Fibroblast of lung (primary cell): ENCODE results near the gene ARSA. TPM values are rescaled to one million over a fixed set of nuclear protein-coding genes. Genes with fewer than 3 reads are reported as not detected.
"Not testable (repeated sequence)": the region's sequence is repeated elsewhere in the genome, so short reads cannot be mapped to it uniquely, and the experiment has no call there.

ENCODE experiments used
- DNase-seq, 2 donors: peaks; one replicate each; pipeline versions ENCODE4 v3.0.0 to v3.0.0-alpha.2; 2010; ENCODE audit warnings: low read depth in 2 of 2
- H2AFZ ChIP-seq: 2 replicates; pipeline ENCODE4 v1.5.1; 2012; ENCODE audit warnings: low read length, control low read depth, inconsistent platforms
- H3K27ac ChIP-seq: 2 replicates; pipeline ENCODE4 v1.5.1; 2011; ENCODE audit warnings: low read length, control low read depth; ENCODE audit not compliant: insufficient read depth
- H3K27me3 ChIP-seq: 2 replicates; pipeline ENCODE4 v1.5.1; 2011; ENCODE audit warnings: mild to moderate bottlenecking, low read length; ENCODE audit not compliant: control insufficient read depth, insufficient read depth
- H3K36me3 ChIP-seq: 2 replicates; pipeline ENCODE4 v1.5.1; 2011; ENCODE audit warnings: low read length; ENCODE audit not compliant: control insufficient read depth, insufficient read depth
- H3K4me1 ChIP-seq: 2 replicates; pipeline ENCODE4 v1.5.1; 2011; ENCODE audit warnings: low read length; ENCODE audit not compliant: control insufficient read depth, insufficient read depth; ENCODE audit errors: extremely low read depth
- H3K4me2 ChIP-seq: 2 replicates; pipeline ENCODE4 v1.5.1; 2011; ENCODE audit warnings: low read length, control low read depth; ENCODE audit not compliant: insufficient read depth; ENCODE audit errors: extremely low read depth
- H3K4me3 ChIP-seq, 4 experiments: fragments of 200-600 bp in 1 of 4; sonication (generic) in 1 of 4; replicated peaks in 1 of 4; 2 replicates each; pipeline ENCODE4 v1.5.1; 2011 to 2016; ENCODE audit warnings: low read length in 4 of 4, low read depth in 3 of 4, mild to moderate bottlenecking in 3 of 4, control low read depth in 2 of 4, inconsistent platforms in 1 of 4, mixed read lengths in 1 of 4; ENCODE audit not compliant: insufficient read depth in 1 of 4; ENCODE audit errors: control extremely low read depth in 1 of 4
- H3K79me2 ChIP-seq: 2 replicates; pipeline ENCODE4 v1.5.1; 2012; ENCODE audit warnings: mild to moderate bottlenecking, low read length, inconsistent platforms; ENCODE audit not compliant: control insufficient read depth, insufficient read depth
- H3K9ac ChIP-seq: 2 replicates; pipeline ENCODE4 v1.5.1; 2011; ENCODE audit warnings: mild to moderate bottlenecking, low read length, control low read depth; ENCODE audit not compliant: insufficient read depth
- H3K9me3 ChIP-seq: 2 replicates; pipeline ENCODE4 v1.5.1; 2012; ENCODE audit warnings: low read depth, low read length; ENCODE audit not compliant: control insufficient read depth, insufficient read depth
- H4K20me1 ChIP-seq: 2 replicates; pipeline ENCODE4 v1.5.1; 2011; ENCODE audit warnings: low read length; ENCODE audit not compliant: control insufficient read depth, insufficient read depth; ENCODE audit errors: extremely low read depth
- CTCF ChIP-seq, 2 donors: IDR thresholded peaks in 1 of 2; conservative IDR thresholded peaks in 1 of 2; 1 replicate in 1 of 2; 2 replicates in 1 of 2; pipeline ENCODE4 v1.5.1; 2011 to 2012; ENCODE audit warnings: low read length in 2 of 2, control low read depth in 1 of 2, inconsistent platforms in 1 of 2, low read depth in 1 of 2, mild to moderate bottlenecking in 1 of 2
- EZH2 ChIP-seq: IDR thresholded peaks from 2 replicates; pipeline ENCODE4 v1.5.1; 2012; ENCODE audit warnings: low read length, control low read depth, mild to moderate bottlenecking; ENCODE audit errors: missing control alignments
- polyA plus RNA-seq, 2 donors: library from polyadenylated mRNA; depleted of rRNA in 1 of 2; stranded (reverse) in 1 of 2; unstranded in 1 of 2; fragments of >200 nt; gene quantifications; 2 replicates each; pipeline ENCODE4 v1.2.1, GENCODE V29; 2011 to 2012; ENCODE audit warnings: missing spikeins in 1 of 2
- total RNA-seq: library from RNA; depleted of rRNA; stranded (reverse); fragments of >200 nt; gene quantifications from 2 replicates; pipeline ENCODE4 v1.2.1, GENCODE V29; 2014

Gene ARSA
- total and polyA plus RNA-seq, 2 donors (not counting 1 experiment from before 2014, with no cell fraction given): 10.5 to 19.5 TPM

GRCh38 chr22:50653256-50653655 lies 25.3 kb upstream of the ARSA start:
- Histone ChIP-seq H3K4me3 (no peak overlapping the region), H3K36me3 (no peaks in the 10 kb centered on the region)
- TF ChIP-seq CTCF (conservative IDR thresholded peaks at IDR 0.05 in 1 of 2, IDR thresholded peaks at IDR 0.05 in 1 of 2; ENCODE audit: low read depth in 1 of 2, low read length in 2 of 2): no peak
- TF ChIP-seq EZH2: no peak

DNA sequence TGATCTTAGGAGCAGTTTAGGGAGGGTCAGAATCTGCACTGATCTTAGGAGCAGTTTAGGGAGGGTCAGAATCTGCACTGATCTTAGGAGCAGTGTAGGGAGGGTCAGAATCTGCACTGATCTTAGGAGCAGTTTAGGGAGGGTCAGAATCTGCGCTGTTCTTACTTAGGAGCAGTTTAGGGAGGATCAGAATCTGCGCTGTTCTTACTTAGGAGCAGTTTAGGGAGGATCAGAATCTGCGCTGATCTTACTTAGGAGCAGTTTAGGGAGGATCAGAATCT lies 15.8 kb upstream of the ARSA start:
- not testable (repeated sequence) for DNase-seq, H3K4me3 ChIP-seq, H3K9ac ChIP-seq, H3K27ac ChIP-seq, H3K9me3 ChIP-seq, H4K20me1 ChIP-seq, H3K4me1 ChIP-seq, H2AFZ ChIP-seq, H3K79me2 ChIP-seq, H3K36me3 ChIP-seq, H3K4me2 ChIP-seq
- H3K27me3 ChIP-seq: peaks cover 11% of the 10 kb centered on the region

More at GRCh38 chr22:50653256-50653655, 25.3 kb upstream of the ARSA start:
- H2AFZ ChIP-seq: no peak overlapping the region
- H3K27me3 ChIP-seq: no peaks in the 10 kb centered on the region
- no peak for DNase-seq
- H3K4me2 ChIP-seq: no peak overlapping the region
- H3K9me3 ChIP-seq: no peaks in the 10 kb centered on the region
- peaks cover 4% of the 10 kb centered on the region for H3K4me1 ChIP-seq
- H4K20me1 ChIP-seq: no peaks in the 10 kb centered on the region
- no peaks in the 10 kb centered on the region for H3K79me2 ChIP-seq
- no peak overlapping the region for H3K27ac ChIP-seq
- H3K9ac ChIP-seq: no peak overlapping the region

DNA sequence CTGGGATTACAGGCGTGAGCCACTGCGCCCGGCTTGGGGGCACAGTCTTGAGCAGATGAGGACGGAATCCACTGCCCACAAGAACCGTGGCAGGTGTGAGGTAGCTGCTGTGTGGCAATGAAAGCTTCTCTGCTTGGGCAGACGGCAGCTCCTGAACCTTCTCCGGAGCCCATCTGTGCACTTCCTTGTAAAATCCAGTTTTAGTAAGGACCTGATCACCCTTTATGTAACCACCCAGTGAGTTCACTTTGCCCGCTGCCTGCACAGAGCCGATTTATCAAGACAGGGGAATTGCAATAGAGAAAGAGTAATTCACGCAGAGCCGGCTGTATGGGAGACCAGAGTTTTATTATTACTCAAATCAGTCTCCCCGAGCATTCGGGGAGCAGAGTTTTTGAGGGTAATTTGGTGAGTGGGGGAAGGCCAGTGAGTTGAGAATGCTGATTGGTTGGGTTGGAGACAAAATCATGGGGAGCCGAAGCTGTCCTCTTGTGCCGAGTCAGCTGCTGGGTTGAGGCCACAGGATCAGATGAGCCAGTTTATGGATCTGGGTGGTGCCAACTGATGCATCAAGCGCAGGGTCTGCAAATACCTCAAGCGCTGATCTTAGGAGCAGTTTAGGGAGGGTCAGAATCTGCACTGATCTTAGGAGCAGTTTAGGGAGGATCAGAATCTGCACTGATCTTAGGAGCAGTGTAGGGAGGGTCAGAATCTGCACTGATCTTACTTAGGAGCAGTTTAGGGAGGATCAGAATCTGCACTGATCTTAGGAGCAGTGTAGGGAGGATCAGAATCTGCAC lies 15.3 kb upstream of the ARSA start:
- not testable (repeated sequence) for H3K4me1 ChIP-seq, H2AFZ ChIP-seq, DNase-seq, H3K4me3 ChIP-seq, H3K4me2 ChIP-seq, H3K9me3 ChIP-seq, H3K27ac ChIP-seq, H3K36me3 ChIP-seq, H3K79me2 ChIP-seq, H4K20me1 ChIP-seq, H3K9ac ChIP-seq
- peaks cover 11% of the 10 kb centered on the region for H3K27me3 ChIP-seq
